Ovary (tissue), 3 donors: ENCODE data around the gene DSCAML1.

ENCODE experiments used
- CTCF ChIP-seq, 3 donors: fragments of 450-650 bp in 2 of 3; fragments of 200-600 bp in 1 of 3; IDR thresholded peaks; one replicate each; pipeline versions ENCODE4 v1.5.1 to v1.8.0; 2016 to 2022; ENCODE audit warnings: antibody characterized with exemption in 3 of 3, mild to moderate bottlenecking in 1 of 3
- EP300 ChIP-seq: sonication (generic); formaldehyde crosslinking; IDR thresholded peaks from one replicate; pipeline ENCODE4 v1.6.1; 2017; ENCODE audit warnings: antibody characterized with exemption
- POLR2A ChIP-seq: fragments of 450-650 bp; IDR thresholded peaks from one replicate; pipeline ENCODE4 v1.6.1; 2017; ENCODE audit warnings: antibody characterized with exemption, mild to moderate bottlenecking, moderate library complexity
- donor health status: DM: no; HTN: no; CAD: no.

- TF ChIP-seq CTCF (IDR thresholded peaks at IDR 0.05) (no peak), POLR2A (no peak), EP300 (no peak)
Observed at GRCh38 chr11:117610045-117610444, 187.0 kb downstream of the DSCAML1 start.
